HCT116 (cell line): Measurements from ENCODE around the gene TMEM209. TPM values are rescaled to one million over a fixed set of nuclear protein-coding genes. Genes with fewer than 3 reads are reported as not detected.

Source experiments
- ATAC-seq: fragments of 200-7000 bp; cut with Tn5 transposase; 2 replicates; pipeline ENCODE4 v1.9.1; 2020; ENCODE audit warnings: mild to moderate bottlenecking, moderate library complexity
- BruUV-seq: library from RNA; stranded (reverse); fragments of 400-500 nt; replicated peaks from 2 replicates; lab custom pipeline; 2021; lab: Mats Ljungman, UMichigan
- CTCF ChIA-PET: fragments of 300-600 bp; sonication (Branson Sonifier 250); formaldehyde crosslinking; loops from one replicate; lab custom pipeline; 2021; ENCODE audit warnings: antibody characterized with exemption; lab: Charles Lee
- POLR2A ChIA-PET: fragments of 300-600, 350-600 bp; sonication (Branson Sonifier 250); formaldehyde crosslinking; loops from one replicate; lab custom pipeline; 2021; ENCODE audit warnings: antibody characterized with exemption; lab: Charles Lee
- RAD21 ChIA-PET, 2 experiments: fragments of 300-600 bp; sonication (Branson Sonifier 250); formaldehyde crosslinking; loops; one replicate each; lab custom pipeline; 2023; ENCODE audit warnings: low total read pairs in 2 of 2; ENCODE audit not compliant: uncharacterized antibody in 2 of 2, unreplicated experiment in 2 of 2, low non-redundant PET in 1 of 2; lab: Charles Lee
- DNase-seq: peaks from one replicate; pipeline ENCODE4 v3.0.0-alpha.2; 2010; ENCODE audit warnings: low read depth, low spot score
- H2AFZ ChIP-seq: fragments of 200-600 bp; shearing (Covaris generic), sonication (generic); 2 replicates; pipeline ENCODE4 v1.6.1; 2017; ENCODE audit warnings: low read depth, mixed run types, mixed read lengths, antibody characterized with exemption, low read length; ENCODE audit not compliant: poor library complexity, severe bottlenecking
- H3K27ac ChIP-seq: 2 replicates; pipeline ENCODE4 v1.5.1; 2012; ENCODE audit warnings: low read depth, low read length
- H3K27me3 ChIP-seq: fragments of 200-600 bp; sonication (generic); 2 replicates; pipeline ENCODE4 v1.6.1; 2016; ENCODE audit warnings: mixed run types, low read length, mixed read lengths; ENCODE audit not compliant: insufficient read depth
- H3K36me3 ChIP-seq, 2 experiments: fragments of 200-500 bp in 1 of 2; fragments of 200-600 bp in 1 of 2; sonication (Bioruptor generic) in 1 of 2; sonication (generic) in 1 of 2; 2 replicates each; pipeline versions ENCODE4 v1.5.1 to v1.6.1; 2014 to 2016; ENCODE audit warnings: low read length in 2 of 2, inconsistent platforms in 1 of 2, mixed read lengths in 1 of 2, mixed run types in 1 of 2; ENCODE audit not compliant: insufficient read depth in 2 of 2, control insufficient read depth in 1 of 2
- H3K4me1 ChIP-seq, 2 experiments: fragments of 200-600 bp in 1 of 2; sonication (generic) in 1 of 2; 2 replicates each; pipeline versions ENCODE4 v1.5.1 to v1.6.1; 2012 to 2017; ENCODE audit warnings: low read length in 2 of 2, inconsistent platforms in 1 of 2, mild to moderate bottlenecking in 1 of 2, mixed read lengths in 1 of 2, mixed run types in 1 of 2, moderate library complexity in 1 of 2; ENCODE audit not compliant: insufficient read depth in 2 of 2, control insufficient read depth in 1 of 2
- H3K4me2 ChIP-seq: fragments of 200-600 bp; sonication (generic); 2 replicates; pipeline ENCODE4 v1.6.1; 2017; ENCODE audit warnings: mixed run types, low read length, mixed read lengths
- H3K4me3 ChIP-seq, 2 experiments: fragments of 200-600 bp in 1 of 2; sonication (generic) in 1 of 2; replicated peaks in 1 of 2; 2 replicates each; pipeline ENCODE4 v1.5.1; 2011 to 2016; ENCODE audit warnings: low read length in 2 of 2, control low read depth in 1 of 2, low read depth in 1 of 2, mild to moderate bottlenecking in 1 of 2, mixed read lengths in 1 of 2, mixed run types in 1 of 2
- H3K79me2 ChIP-seq: fragments of 200-600 bp; sonication (generic); 2 replicates; pipeline ENCODE4 v1.6.1; 2017; ENCODE audit warnings: mild to moderate bottlenecking, mixed run types, low read length, moderate library complexity, mixed read lengths; ENCODE audit not compliant: insufficient read depth
- H3K9ac ChIP-seq: fragments of 200-600 bp; sonication (generic); 2 replicates; pipeline ENCODE4 v1.6.1; 2016; ENCODE audit warnings: low read length, mixed read lengths
- H3K9me2 ChIP-seq: fragments of 200-600 bp; sonication (generic), shearing (Covaris generic); 2 replicates; pipeline ENCODE4 v1.6.1; 2017; ENCODE audit warnings: mixed run types, mild to moderate bottlenecking, moderate library complexity; ENCODE audit not compliant: insufficient read depth
- H3K9me3 ChIP-seq, 2 experiments: fragments of 200-500 bp in 1 of 2; fragments of 200-600 bp in 1 of 2; sonication (Bioruptor generic) in 1 of 2; sonication (generic) in 1 of 2; 2 replicates each; pipeline ENCODE4 v1.6.1; 2014 to 2017; ENCODE audit warnings: low read length in 2 of 2, mixed read lengths in 2 of 2, inconsistent platforms in 1 of 2, low read depth in 1 of 2, mild to moderate bottlenecking in 1 of 2, mixed run types in 1 of 2, moderate library complexity in 1 of 2; ENCODE audit not compliant: control insufficient read depth in 1 of 2, insufficient read depth in 1 of 2
- H4K20me1 ChIP-seq: fragments of 200-600 bp; sonication (generic), shearing (Covaris generic); 2 replicates; pipeline ENCODE4 v1.6.1; 2017; ENCODE audit warnings: mixed run types, mild to moderate bottlenecking, moderate library complexity; ENCODE audit not compliant: insufficient read depth
- EZH2 ChIP-seq: fragments of 200-600 bp; sonication (generic); IDR thresholded peaks from 2 replicates; pipeline ENCODE4 v1.6.1; 2017; ENCODE audit warnings: antibody characterized with exemption, mixed run types
- REST ChIP-seq: IDR thresholded peaks from 2 replicates; pipeline ENCODE4 v1.6.1; 2012; ENCODE audit warnings: low read depth
- SRF ChIP-seq: IDR thresholded peaks from 2 replicates; pipeline ENCODE4 v1.6.1; 2012; ENCODE audit warnings: low read depth
- ZFX ChIP-seq: fragments of 450-650 bp; IDR thresholded peaks from 2 replicates; pipeline ENCODE4 v1.6.1; 2017
- intact Hi-C: fragments of 100-400 bp; cut with micrococcal nuclease; formaldehyde crosslinking; loops from 2 replicates; pipeline ENCODE4 v1.10.0; 2022
- total RNA-seq: library from RNA; stranded (reverse); gene quantifications from one replicate; pipeline ENCODE4 v1.2.1, GENCODE V29; 2021; ENCODE audit not compliant: unreplicated experiment

Gene TMEM209
- total RNA-seq, 1 experiment from 2014 or later: 35.8 TPM

GRCh38 chr7:130145424-130146100 lies 59.6 kb downstream of the TMEM209 start:
- POLR2A ChIA-PET: interaction anchor here (1.6 kb wide), 1 partner anchor 11 kb away, joined by 3 read pairs; no protein-coding TSS in a partner anchor
- CTCF ChIA-PET: no interaction called here
- H2AFZ ChIP-seq: no peak overlapping the region
- no peak overlapping the region for H3K9ac ChIP-seq
- no peaks in the 10 kb centered on the region for H3K27me3 ChIP-seq
- peak overlapping the region; percentile 64; the same call in 1 of the 2 replicates for H3K4me2 ChIP-seq
- no peaks in the 10 kb centered on the region for H3K9me2 ChIP-seq
- DNase-seq (no peak), ATAC-seq (no peak)
- intact Hi-C loops: no loop called here
- RAD21 ChIA-PET: interaction anchor here in 1 of 2 experiments (0.6 kb wide), 1 partner anchor 596 kb away, joined by 3 read pairs; no protein-coding TSS in a partner anchor
- H3K4me3 ChIP-seq: no peak overlapping the region
- H3K4me1 ChIP-seq: peaks cover 18 to 30% of the 10 kb centered on the region in 2 experiments
- H3K9me3 ChIP-seq: no peaks in the 10 kb centered on the region
- no peak overlapping the region; the same call in 1 of the 2 replicates for H3K27ac ChIP-seq
- TF ChIP-seq SRF: no peak
- TF ChIP-seq ZFX: no peak
- TF ChIP-seq REST: no peak
- TF ChIP-seq EZH2: no peak
- no peaks in the 10 kb centered on the region for H4K20me1 ChIP-seq
- H3K36me3 ChIP-seq: no peaks in the 10 kb centered on the region
- no TSS peak for BruUV-seq
- H3K79me2 ChIP-seq: no peaks in the 10 kb centered on the region
